CD8-positive, alpha-beta memory T cell (primary cell): Measurements from ENCODE around the gene GOT1. TPM values are rescaled to one million over a fixed set of nuclear protein-coding genes. Genes with fewer than 3 reads are reported as not detected.

Source experiments
- CTCF ChIA-PET: fragments of 350-600 bp; sonication (Branson Sonifier 250); formaldehyde crosslinking; loops from one replicate; lab custom pipeline; 2021; ENCODE audit warnings: antibody characterized with exemption; lab: Charles Lee
- POLR2A ChIA-PET: fragments of 350-600 bp; sonication (Branson Sonifier 250); formaldehyde crosslinking; loops from one replicate; lab custom pipeline; 2021; ENCODE audit warnings: antibody characterized with exemption; lab: Charles Lee
- DNase-seq, 5 donors: peaks; one replicate each; pipeline versions ENCODE4 v3.0.0 to v3.0.0-alpha.2; 2020 to 2022; ENCODE audit warnings: mixed read lengths in 1 of 5
- H3K27ac ChIP-seq: one replicate; pipeline ENCODE4 v1.7.0; 2013; ENCODE audit warnings: low read depth, mild to moderate bottlenecking, low read length, moderate library complexity
- H3K27me3 ChIP-seq: 2 replicates; pipeline ENCODE4 v1.7.0; 2013; ENCODE audit warnings: low read length, mild to moderate bottlenecking; ENCODE audit not compliant: insufficient read depth, poor library complexity, severe bottlenecking
- H3K36me3 ChIP-seq: 2 replicates; pipeline ENCODE4 v1.7.0; 2013; ENCODE audit warnings: mild to moderate bottlenecking, low read length, moderate library complexity; ENCODE audit not compliant: insufficient read depth
- H3K4me1 ChIP-seq: 2 replicates; pipeline ENCODE4 v1.7.0; 2013; ENCODE audit warnings: mild to moderate bottlenecking, low read length, moderate library complexity; ENCODE audit not compliant: insufficient read depth
- H3K4me3 ChIP-seq: 2 replicates; pipeline ENCODE4 v1.7.0; 2013; ENCODE audit warnings: mild to moderate bottlenecking, low read length
- H3K9me3 ChIP-seq: 2 replicates; pipeline ENCODE4 v1.7.0; 2013; ENCODE audit warnings: mild to moderate bottlenecking, low read length
- H3K27ac Mint-ChIP-seq, 8 donors: one replicate each; pipeline ENCODE4 v1.8.0; 2020 to 2021; ENCODE audit warnings: mixed read lengths in 8 of 8, mild to moderate bottlenecking in 6 of 8, inconsistent platforms in 3 of 8, moderate library complexity in 3 of 8
- H3K27me3 Mint-ChIP-seq, 2 donors: one replicate each; pipeline ENCODE4 v1.8.0; 2020 to 2021; ENCODE audit warnings: mixed read lengths in 2 of 2, mild to moderate bottlenecking in 1 of 2, moderate library complexity in 1 of 2
- H3K36me3 Mint-ChIP-seq, 3 donors: one replicate each; pipeline ENCODE4 v1.8.0; 2020 to 2021; ENCODE audit warnings: mixed read lengths in 3 of 3, inconsistent platforms in 1 of 3, mild to moderate bottlenecking in 1 of 3
- H3K4me1 Mint-ChIP-seq, 3 donors: one replicate each; pipeline ENCODE4 v1.8.0; 2020 to 2021; ENCODE audit warnings: mixed read lengths in 3 of 3, inconsistent platforms in 1 of 3, mild to moderate bottlenecking in 1 of 3
- H3K4me3 Mint-ChIP-seq, 7 donors: one replicate each; pipeline ENCODE4 v1.8.0; 2020 to 2021; ENCODE audit warnings: mixed read lengths in 7 of 7, mild to moderate bottlenecking in 6 of 7, moderate library complexity in 4 of 7, inconsistent platforms in 2 of 7
- H3K9me3 Mint-ChIP-seq, 5 donors: one replicate each; pipeline ENCODE4 v1.8.0; 2020 to 2022; ENCODE audit warnings: mixed read lengths in 5 of 5, mild to moderate bottlenecking in 3 of 5, moderate library complexity in 2 of 5, inconsistent platforms in 1 of 5
- polyA plus RNA-seq: library from polyadenylated mRNA; unstranded; fragments of 300-500 nt; fragmentation: Illumina TruSeq; gene quantifications from one replicate; pipeline ENCODE4 v1.2.3, GENCODE V29; 2021
- total RNA-seq, 2 experiments: library from RNA; stranded (reverse); gene quantifications; one replicate each; pipeline ENCODE4 v1.2.3, GENCODE V29; 2021

The GOT1 gene
- total and polyA plus RNA-seq, 3 experiments from 2014 or later = 24.6 to 33.4 (median 32.9) TPM

GRCh38 chr10:99457813-99458212 lies 27.4 kb upstream of the GOT1 start:
- no peaks in the 10 kb centered on the region for H3K4me1 ChIP-seq
- Mint-ChIP-seq H3K27me3 (peaks cover 20 to 52% of the 10 kb centered on the region in 2 donors), H3K4me1 (no peaks in the 10 kb centered on the region), H3K36me3 (no peaks in the 10 kb centered on the region), H3K9me3 (peaks cover 0 to 1% (median 0%) of the 10 kb centered on the region in 5 donors), H3K27ac (no peak overlapping the region), H3K4me3 (no peak overlapping the region)
- H3K27ac ChIP-seq = no peak overlapping the region
- H3K27me3 ChIP-seq = no peaks in the 10 kb centered on the region
- no peak for DNase-seq
- no peaks in the 10 kb centered on the region for H3K9me3 ChIP-seq
- H3K36me3 ChIP-seq = no peaks in the 10 kb centered on the region
- POLR2A ChIA-PET = no interaction called here
- CTCF ChIA-PET = interaction anchor here (0.6 kb wide), 1 partner anchor 1321 kb away, joined by 3 read pairs; no protein-coding TSS in a partner anchor
- no peak overlapping the region for H3K4me3 ChIP-seq

GRCh38 chr10:99456931-99457288 lies 26.5 kb upstream of the GOT1 start:
- Mint-ChIP-seq H3K4me3 (no peak overlapping the region), H3K4me1 (no peaks in the 10 kb centered on the region), H3K9me3 (peaks cover 0 to 1% (median 0%) of the 10 kb centered on the region in 5 donors), H3K27me3 (peaks cover 15 to 53% of the 10 kb centered on the region in 2 donors), H3K36me3 (no peaks in the 10 kb centered on the region), H3K27ac (no peak overlapping the region)
- no peaks in the 10 kb centered on the region for H3K36me3 ChIP-seq
- ChIA-PET CTCF (no interaction called here), POLR2A (no interaction called here)
- H3K4me3 ChIP-seq = no peak overlapping the region
- H3K9me3 ChIP-seq = no peaks in the 10 kb centered on the region
- H3K27me3 ChIP-seq = no peaks in the 10 kb centered on the region
- H3K4me1 ChIP-seq = no peaks in the 10 kb centered on the region
- no peak overlapping the region for H3K27ac ChIP-seq
- no peak for DNase-seq

- Histone ChIP-seq H3K4me1 (no peaks in the 10 kb centered on the region), H3K36me3 (no peaks in the 10 kb centered on the region), H3K27ac (no peak overlapping the region), H3K9me3 (no peaks in the 10 kb centered on the region), H3K27me3 (no peaks in the 10 kb centered on the region), H3K4me3 (no peak overlapping the region)
- no peaks in the 10 kb centered on the region for H3K36me3 Mint-ChIP-seq
- DNase-seq = no peak
- H3K4me3 Mint-ChIP-seq = no peak overlapping the region
- POLR2A ChIA-PET = no interaction called here
- no peaks in the 10 kb centered on the region for H3K4me1 Mint-ChIP-seq
- peaks cover 17 to 56% of the 10 kb centered on the region in 2 donors for H3K27me3 Mint-ChIP-seq
- no peak overlapping the region for H3K27ac Mint-ChIP-seq
- H3K9me3 Mint-ChIP-seq = peaks cover 0 to 1% (median 0%) of the 10 kb centered on the region in 5 donors
- CTCF ChIA-PET = no interaction called here
These were observed 25.9 kb upstream of the GOT1 start for GRCh38 chr10:99456207-99456930.

- DNase-seq = no peak
- Histone ChIP-seq H3K9me3 (no peaks in the 10 kb centered on the region), H3K4me1 (no peaks in the 10 kb centered on the region), H3K36me3 (no peaks in the 10 kb centered on the region), H3K27ac (no peak overlapping the region), H3K27me3 (no peaks in the 10 kb centered on the region), H3K4me3 (no peak overlapping the region)
- no peaks in the 10 kb centered on the region for H3K36me3 Mint-ChIP-seq
- ChIA-PET CTCF (no interaction called here), POLR2A (no interaction called here)
- H3K27me3 Mint-ChIP-seq = peaks cover 20 to 58% of the 10 kb centered on the region in 2 donors
- no peaks in the 10 kb centered on the region for H3K4me1 Mint-ChIP-seq
- no peak overlapping the region for H3K27ac Mint-ChIP-seq
- no peak overlapping the region for H3K4me3 Mint-ChIP-seq
- no peaks in the 10 kb centered on the region for H3K9me3 Mint-ChIP-seq
These were observed 21.6 kb upstream of the GOT1 start for GRCh38 chr10:99451981-99452380.

- H3K4me3 Mint-ChIP-seq = no peak overlapping the region
- no peaks in the 10 kb centered on the region for H3K4me1 Mint-ChIP-seq
- Histone ChIP-seq H3K9me3 (no peaks in the 10 kb centered on the region), H3K4me1 (no peaks in the 10 kb centered on the region), H3K27me3 (no peaks in the 10 kb centered on the region), H3K4me3 (no peak overlapping the region), H3K36me3 (no peaks in the 10 kb centered on the region), H3K27ac (no peak overlapping the region)
- H3K9me3 Mint-ChIP-seq = no peaks in the 10 kb centered on the region
- H3K36me3 Mint-ChIP-seq = no peaks in the 10 kb centered on the region
- no peak for DNase-seq
- H3K27ac Mint-ChIP-seq = no peak overlapping the region
- H3K27me3 Mint-ChIP-seq = peaks cover 20 to 60% of the 10 kb centered on the region in 2 donors
- ChIA-PET CTCF (no interaction called here), POLR2A (no interaction called here)
These were observed 21.0 kb upstream of the GOT1 start for GRCh38 chr10:99451499-99451788.

- H3K27me3 ChIP-seq = no peaks in the 10 kb centered on the region
- Mint-ChIP-seq H3K36me3 (no peaks in the 10 kb centered on the region), H3K27ac (peak overlapping the region in 1 of 8 donors; percentile 16), H3K9me3 (no peaks in the 10 kb centered on the region), H3K4me1 (no peaks in the 10 kb centered on the region), H3K27me3 (peaks cover 20 to 54% of the 10 kb centered on the region in 2 donors), H3K4me3 (no peak overlapping the region)
- DNase-seq = no peak
- no peaks in the 10 kb centered on the region for H3K4me1 ChIP-seq
- POLR2A ChIA-PET = no interaction called here
- H3K4me3 ChIP-seq = no peak overlapping the region
- no peaks in the 10 kb centered on the region for H3K36me3 ChIP-seq
- H3K9me3 ChIP-seq = no peaks in the 10 kb centered on the region
- no peak overlapping the region for H3K27ac ChIP-seq
- CTCF ChIA-PET = interaction anchor here (0.7 kb wide), 1 partner anchor 282 kb away, joined by 3 read pairs; the partner anchor contains the start of gene CUTC
These were observed 20.4 kb upstream of the GOT1 start for GRCh38 chr10:99450624-99451498.

- Histone ChIP-seq H3K9me3 (no peaks in the 10 kb centered on the region), H3K27me3 (no peaks in the 10 kb centered on the region), H3K4me1 (no peaks in the 10 kb centered on the region), H3K4me3 (no peak overlapping the region), H3K36me3 (no peaks in the 10 kb centered on the region), H3K27ac (no peak overlapping the region)
- H3K4me1 Mint-ChIP-seq = no peaks in the 10 kb centered on the region
- peaks cover 20 to 52% of the 10 kb centered on the region in 2 donors for H3K27me3 Mint-ChIP-seq
- no peak for DNase-seq
- no peaks in the 10 kb centered on the region for H3K9me3 Mint-ChIP-seq
- no peak overlapping the region for H3K4me3 Mint-ChIP-seq
- no peak overlapping the region for H3K27ac Mint-ChIP-seq
- ChIA-PET CTCF (interaction anchor here (1.9 kb wide), 1 partner anchor 14 kb away, joined by 6 read pairs; no protein-coding TSS in a partner anchor), POLR2A (no interaction called here)
- no peaks in the 10 kb centered on the region for H3K36me3 Mint-ChIP-seq
These were observed 19.7 kb upstream of the GOT1 start for GRCh38 chr10:99450156-99450555.

GRCh38 chr10:99449023-99449422 lies 18.6 kb upstream of the GOT1 start:
- no peak overlapping the region for H3K4me3 ChIP-seq
- ChIA-PET POLR2A (no interaction called here), CTCF (interaction anchor here (1.9 kb wide), 1 partner anchor 13 kb away, joined by 6 read pairs; no protein-coding TSS in a partner anchor)
- DNase-seq = no peak
- no peak overlapping the region for H3K27ac ChIP-seq
- Mint-ChIP-seq H3K9me3 (no peaks in the 10 kb centered on the region), H3K4me1 (no peaks in the 10 kb centered on the region), H3K36me3 (no peaks in the 10 kb centered on the region), H3K27me3 (peaks cover 17 to 47% of the 10 kb centered on the region in 2 donors), H3K4me3 (no peak overlapping the region), H3K27ac (no peak overlapping the region)
- H3K27me3 ChIP-seq = no peaks in the 10 kb centered on the region
- no peaks in the 10 kb centered on the region for H3K36me3 ChIP-seq
- H3K4me1 ChIP-seq = no peaks in the 10 kb centered on the region
- no peaks in the 10 kb centered on the region for H3K9me3 ChIP-seq
